K562 (cell line): ENCODE data around the gene HOXB4. TPM values are rescaled to one million over a fixed set of nuclear protein-coding genes. Genes with fewer than 3 reads are reported as not detected.

ENCODE experiments used
- CBX2 ChIP-seq: fragments of 200-600 bp; sonication (generic); IDR thresholded peaks from one replicate; pipeline ENCODE4 v1.6.1; 2012; ENCODE audit warnings: mild to moderate bottlenecking, low read length, inconsistent platforms; ENCODE audit not compliant: insufficient read depth, poor library complexity, severe bottlenecking
- DNMT1 ChIP-seq: fragments of 450-650 bp; IDR thresholded peaks from 2 replicates; pipeline ENCODE4 v1.6.1; 2016; ENCODE audit warnings: antibody characterized with exemption, mild to moderate bottlenecking
- FOXP1 ChIP-seq: sonication (generic); formaldehyde crosslinking; IDR thresholded peaks from 2 replicates; pipeline ENCODE4 v1.8.0; 2022; ENCODE audit warnings: mild to moderate bottlenecking, missing genetic modification reagents
- GATAD2B ChIP-seq: fragments of 450-650 bp; IDR thresholded peaks from 2 replicates; pipeline ENCODE4 v1.6.1; 2017; ENCODE audit warnings: mild to moderate bottlenecking, borderline replicate concordance
- GTF2B ChIP-seq: IDR thresholded peaks from 2 replicates; pipeline ENCODE4 v1.6.1; 2011; ENCODE audit not compliant: insufficient read length; ENCODE audit errors: extremely low read depth
- HBP1 ChIP-seq: fragments of 450-650 bp; formaldehyde crosslinking; IDR thresholded peaks from 2 replicates; pipeline ENCODE4 v1.4.0; 2022; ENCODE audit warnings: missing genetic modification characterization
- ILK ChIP-seq: fragments of 450-650 bp; IDR thresholded peaks from 2 replicates; pipeline ENCODE4 v1.6.1; 2016; ENCODE audit warnings: missing genetic modification characterization, low read depth, mild to moderate bottlenecking, missing compliant biosample characterization, moderate library complexity, borderline replicate concordance
- MNT ChIP-seq, 2 experiments: fragments of 450-650 bp; conservative IDR thresholded peaks; 2 replicates each; pipeline ENCODE4 v1.6.1; 2017; ENCODE audit warnings: mild to moderate bottlenecking in 2 of 2, moderate library complexity in 2 of 2
- MYNN ChIP-seq, 2 experiments: sonication (generic); formaldehyde crosslinking in 1 of 2; IDR thresholded peaks; 2 replicates each; pipeline versions ENCODE4 v1.5.0 to v1.6.1; 2016 to 2020; ENCODE audit warnings: antibody characterized with exemption in 1 of 2, missing genetic modification reagents in 1 of 2
- RBM25 ChIP-seq: fragments of 200-400 bp; formaldehyde crosslinking; IDR thresholded peaks from 2 replicates; pipeline ENCODE4 v1.6.1; 2018; ENCODE audit warnings: low read length, low read depth, moderate library complexity; ENCODE audit not compliant: severe bottlenecking
- RHOXF2B ChIP-seq: fragments of 250-450 bp; sonication (Bioruptor Pico); conservative IDR thresholded peaks from 2 replicates; pipeline ENCODE4 v1.5.1; 2021
- SMAD1 ChIP-seq: fragments of 150-350 bp; IDR thresholded peaks from 2 replicates; pipeline ENCODE4 v1.6.1; 2014; ENCODE audit warnings: low read length, low read depth; ENCODE audit not compliant: partially characterized antibody
- STAG1 ChIP-seq: sonication (generic); formaldehyde crosslinking; IDR thresholded peaks from 2 replicates; pipeline ENCODE4 v1.5.0; 2020; ENCODE audit warnings: missing genetic modification reagents, borderline replicate concordance
- TBP ChIP-seq: optimal IDR thresholded peaks from 2 replicates; pipeline ENCODE3; 2011; ENCODE audit warnings: low read depth, low read length, improper control_type of control experiment
- TFAM ChIP-seq: fragments of 250-450 bp; sonication (Bioruptor Pico); conservative IDR thresholded peaks from 2 replicates; pipeline ENCODE4 v1.5.0; 2021; ENCODE audit warnings: mild to moderate bottlenecking, moderate library complexity
- ZNF263 ChIP-seq: sonication (generic); formaldehyde crosslinking; IDR thresholded peaks from 2 replicates; pipeline ENCODE4 v1.8.0; 2022; ENCODE audit warnings: mild to moderate bottlenecking, missing genetic modification reagents, borderline replicate concordance
- ZNF324 ChIP-seq: fragments of 250-450 bp; sonication (Bioruptor Pico); IDR thresholded peaks from 2 replicates; pipeline ENCODE4 v1.4.0; 2020; ENCODE audit warnings: mild to moderate bottlenecking
- polyA plus RNA-seq, 8 experiments: library from polyadenylated mRNA; depleted of rRNA in 4 of 8; stranded (reverse) in 5 of 8; unstranded in 3 of 8; fragments of >200 nt; fragmentation: Nextera tagmentation in 2 of 8; fragmentation: Illumina TruSeq in 1 of 8; extraction: Ambion mirVana in 2 of 8; extraction: Trizol in 1 of 8; gene quantifications; 2 replicates each; pipeline versions ENCODE4 v1.2.1 to v1.2.3, GENCODE V29; 2011 to 2014; ENCODE audit warnings: inconsistent platforms in 1 of 8, missing spikeins in 1 of 8
- total RNA-seq, 7 experiments: library from RNA; depleted of rRNA in 6 of 7; stranded (reverse); fragments of >200 nt in 6 of 7; fragmentation: Illumina TruSeq in 2 of 7; extraction: Trizol in 2 of 7; gene quantifications; 2 replicates each; pipeline versions ENCODE4 v1.2.1 to v1.2.3, GENCODE V29; 2011 to 2021; ENCODE audit warnings: low replicate concordance in 1 of 7
- TF ChIP-seq, protein P1 (sequence below): IDR thresholded peaks from 2 replicates; pipeline ENCODE4 v1.6.1; 2012; ENCODE audit warnings: low read depth, low read length, improper control_type of control experiment, borderline replicate concordance
- TF ChIP-seq, protein P2 (sequence below): fragments of 250-450 bp; sonication (Bioruptor Pico); IDR thresholded peaks from 2 replicates; pipeline ENCODE4 v1.8.0; 2022; ENCODE audit warnings: moderate library complexity, mild to moderate bottlenecking, inconsistent platforms

HOXB4 gene
- total and polyA plus RNA-seq, 9 of the 15 experiments (the other 6 are each of a cell fraction or from before 2014, with no cell fraction given) = 1.6 to 34.9 (median 14.9) TPM

DNA sequence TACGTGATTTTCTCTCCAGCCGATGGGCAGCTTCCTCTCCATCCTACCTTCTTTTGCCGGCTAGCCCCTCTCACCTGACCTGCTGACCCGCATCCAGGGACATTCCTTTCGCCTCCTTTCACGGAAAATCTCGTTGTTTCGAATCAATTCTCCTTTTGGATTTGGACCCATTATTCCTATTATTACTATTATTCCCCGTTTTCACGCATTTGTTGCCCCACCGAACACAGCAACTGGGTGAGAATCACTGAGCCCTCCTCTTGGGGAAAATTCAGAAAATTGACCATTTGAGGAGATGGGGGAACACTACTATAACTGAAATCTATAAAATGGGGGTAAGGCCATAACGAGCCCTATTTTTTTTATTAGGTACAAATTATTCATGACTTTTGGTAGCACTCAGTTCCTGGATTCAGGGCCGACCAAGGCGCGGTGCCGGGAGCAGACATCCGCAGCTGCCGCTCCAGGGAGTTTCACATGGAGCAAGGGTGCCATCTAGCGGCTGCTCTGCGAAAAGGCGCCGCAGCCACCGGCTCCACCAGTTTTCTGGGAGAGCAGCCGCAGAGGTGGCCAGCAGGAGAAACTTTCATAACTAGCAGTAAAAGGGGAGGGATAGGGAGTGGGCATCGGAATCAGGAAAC is 40.2 kb upstream of the HOXB4 start (continued):
- no peak for TF ChIP-seq HBP1 (CRISPR knock-in tag)
- TF ChIP-seq TBP = peak; percentile 32
- TF ChIP-seq GATAD2B = peak; percentile 31
- no peak for TF ChIP-seq ILK (tag)
- TF ChIP-seq, protein P1, sequence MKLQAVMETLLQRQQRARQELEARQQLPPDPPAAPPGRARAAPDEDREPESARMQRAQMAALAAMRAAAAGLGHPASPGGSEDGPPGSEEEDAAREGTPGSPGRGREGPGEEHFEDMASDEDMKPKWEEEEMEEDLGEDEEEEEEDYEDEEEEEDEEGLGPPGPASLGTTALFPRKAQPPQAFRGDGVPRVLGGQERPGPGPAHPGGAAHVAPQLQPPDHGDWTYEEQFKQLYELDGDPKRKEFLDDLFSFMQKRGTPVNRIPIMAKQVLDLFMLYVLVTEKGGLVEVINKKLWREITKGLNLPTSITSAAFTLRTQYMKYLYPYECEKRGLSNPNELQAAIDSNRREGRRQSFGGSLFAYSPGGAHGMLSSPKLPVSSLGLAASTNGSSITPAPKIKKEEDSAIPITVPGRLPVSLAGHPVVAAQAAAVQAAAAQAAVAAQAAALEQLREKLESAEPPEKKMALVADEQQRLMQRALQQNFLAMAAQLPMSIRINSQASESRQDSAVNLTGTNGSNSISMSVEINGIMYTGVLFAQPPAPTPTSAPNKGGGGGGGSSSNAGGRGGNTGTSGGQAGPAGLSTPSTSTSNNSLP = no peak
- TF ChIP-seq RHOXF2B (CRISPR knock-in tag) = no peak
- TF ChIP-seq STAG1 (CRISPR knock-in tag) = peak; percentile 88
- TF ChIP-seq MYNN (IDR thresholded peaks at IDR 0.05) = no peak
- no peak for TF ChIP-seq MYNN (CRISPR knock-in tag; IDR thresholded peaks at IDR 0.05)
- no peak for TF ChIP-seq DNMT1
- TF ChIP-seq FOXP1 (CRISPR knock-in tag) = no peak
- 0 out of 4 replicates have a peak, but pooled peaks of 1 of the 2 experiments have one; percentile 21 for TF ChIP-seq MNT (conservative IDR thresholded peaks at IDR 0.05)
- no peak for TF ChIP-seq RBM25
- no peak for TF ChIP-seq TFAM (CRISPR knock-in tag)
- 0 out of 2 replicates have a peak, but pooled peaks have one; percentile 19 for TF ChIP-seq ZNF263 (CRISPR knock-in tag)
- TF ChIP-seq, protein P2, sequence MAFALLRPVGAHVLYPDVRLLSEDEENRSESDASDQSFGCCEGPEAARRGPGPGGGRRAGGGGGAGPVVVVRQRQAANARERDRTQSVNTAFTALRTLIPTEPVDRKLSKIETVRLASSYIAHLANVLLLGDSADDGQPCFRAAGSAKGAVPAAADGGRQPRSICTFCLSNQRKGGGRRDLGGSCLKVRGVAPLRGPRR = no peak
- no peak for TF ChIP-seq CBX2
- no peak for TF ChIP-seq GTF2B
- TF ChIP-seq ZNF324 (CRISPR knock-in tag) = no peak
- no peak for TF ChIP-seq SMAD1
